Measurements from ENCODE around the gene NHLRC4.

Gene NHLRC4

GRCh38 chr16:551210-551609 is 15.6 kb upstream of the NHLRC4 start:
- H3K36me3 ChIP-seq (ENCODE audit: insufficient read depth, insufficient read length, low read length) = peaks cover 70% of the 10 kb centered on the region
- DNase-seq (ENCODE audit: low read depth, low spot score) = no peak
- TF ChIP-seq YY1 (IDR thresholded peaks at IDR 0.05; ENCODE audit: insufficient read depth, insufficient read length) (no peak), SUZ12 (IDR thresholded peaks at IDR 0.05; ENCODE audit: extremely low read depth, insufficient read depth, insufficient read length) (no peak), ZNF274 (IDR thresholded peaks at IDR 0.05; ENCODE audit: low read depth, low read length) (no peak)
- no peaks in the 10 kb centered on the region for H3K27me3 ChIP-seq (ENCODE audit: insufficient read depth, insufficient read length)
- no peaks in the 10 kb centered on the region for H3K9me3 ChIP-seq (ENCODE audit: insufficient read depth, low read length)
- no peak overlapping the region for H3K4me3 ChIP-seq (ENCODE audit: insufficient read length, low read depth)
- peaks cover 17% of the 10 kb centered on the region for H3K4me1 ChIP-seq (ENCODE audit: insufficient read depth, insufficient read length)
- no peak overlapping the region for H3K9ac ChIP-seq (ENCODE audit: insufficient read length, low read depth)

- no peaks in the 10 kb centered on the region for H3K9me3 ChIP-seq (ENCODE audit: insufficient read depth, low read length)
- H3K27me3 ChIP-seq (ENCODE audit: insufficient read depth, insufficient read length) = no peaks in the 10 kb centered on the region
- DNase-seq (ENCODE audit: low read depth, low spot score) = no peak
- peaks cover 10% of the 10 kb centered on the region for H3K4me1 ChIP-seq (ENCODE audit: insufficient read depth, insufficient read length)
- peaks cover 67% of the 10 kb centered on the region for H3K36me3 ChIP-seq (ENCODE audit: insufficient read depth, insufficient read length, low read length)
- H3K4me3 ChIP-seq (ENCODE audit: insufficient read length, low read depth) = no peak overlapping the region
- TF ChIP-seq SUZ12 (IDR thresholded peaks at IDR 0.05; ENCODE audit: extremely low read depth, insufficient read depth, insufficient read length) = no peak
- no peak for TF ChIP-seq YY1 (IDR thresholded peaks at IDR 0.05; ENCODE audit: insufficient read depth, insufficient read length)
- no peak for TF ChIP-seq ZNF274 (IDR thresholded peaks at IDR 0.05; ENCODE audit: low read depth, low read length)
- no peak overlapping the region for H3K9ac ChIP-seq (ENCODE audit: insufficient read length, low read depth)
Observed at GRCh38 chr16:552171-552570, 14.6 kb upstream of the NHLRC4 start.

GRCh38 chr16:553601-554296 is 13.1 kb upstream of the NHLRC4 start:
- peaks cover 9% of the 10 kb centered on the region for H3K4me1 ChIP-seq (ENCODE audit: insufficient read depth, insufficient read length)
- no peaks in the 10 kb centered on the region for H3K9me3 ChIP-seq (ENCODE audit: insufficient read depth, low read length)
- DNase-seq (ENCODE audit: low read depth, low spot score) = no peak
- H3K9ac ChIP-seq (ENCODE audit: insufficient read length, low read depth) = no peak overlapping the region
- no peak overlapping the region for H3K4me3 ChIP-seq (ENCODE audit: insufficient read length, low read depth)
- TF ChIP-seq SUZ12 (IDR thresholded peaks at IDR 0.05; ENCODE audit: extremely low read depth, insufficient read depth, insufficient read length) (no peak), YY1 (IDR thresholded peaks at IDR 0.05; ENCODE audit: insufficient read depth, insufficient read length) (no peak), ZNF274 (IDR thresholded peaks at IDR 0.05; ENCODE audit: low read depth, low read length) (no peak)
- peaks cover 51% of the 10 kb centered on the region for H3K36me3 ChIP-seq (ENCODE audit: insufficient read depth, insufficient read length, low read length)
- peaks cover 6% of the 10 kb centered on the region for H3K27me3 ChIP-seq (ENCODE audit: insufficient read depth, insufficient read length)

GRCh38 chr16:554297-554621 is 12.5 kb upstream of the NHLRC4 start:
- Histone ChIP-seq H3K9ac (ENCODE audit: insufficient read length, low read depth) (no peak overlapping the region), H3K9me3 (ENCODE audit: insufficient read depth, low read length) (no peaks in the 10 kb centered on the region), H3K4me1 (ENCODE audit: insufficient read depth, insufficient read length) (peaks cover 10% of the 10 kb centered on the region), H3K4me3 (ENCODE audit: insufficient read length, low read depth) (no peak overlapping the region), H3K27me3 (ENCODE audit: insufficient read depth, insufficient read length) (peaks cover 12% of the 10 kb centered on the region), H3K36me3 (ENCODE audit: insufficient read depth, insufficient read length, low read length) (peaks cover 47% of the 10 kb centered on the region)
- TF ChIP-seq YY1 (IDR thresholded peaks at IDR 0.05; ENCODE audit: insufficient read depth, insufficient read length) (no peak), SUZ12 (IDR thresholded peaks at IDR 0.05; ENCODE audit: extremely low read depth, insufficient read depth, insufficient read length) (no peak), ZNF274 (IDR thresholded peaks at IDR 0.05; ENCODE audit: low read depth, low read length) (no peak)
- no peak for DNase-seq (ENCODE audit: low read depth, low spot score)

GRCh38 chr16:554640-555365 is 12.0 kb upstream of the NHLRC4 start:
- peaks cover 15% of the 10 kb centered on the region for H3K4me1 ChIP-seq (ENCODE audit: insufficient read depth, insufficient read length)
- H3K9ac ChIP-seq (ENCODE audit: insufficient read length, low read depth) = no peak overlapping the region
- H3K9me3 ChIP-seq (ENCODE audit: insufficient read depth, low read length) = no peaks in the 10 kb centered on the region
- H3K36me3 ChIP-seq (ENCODE audit: insufficient read depth, insufficient read length, low read length) = peaks cover 42% of the 10 kb centered on the region
- TF ChIP-seq ZNF274 (IDR thresholded peaks at IDR 0.05; ENCODE audit: low read depth, low read length) = no peak
- TF ChIP-seq YY1 (IDR thresholded peaks at IDR 0.05; ENCODE audit: insufficient read depth, insufficient read length) = no peak
- DNase-seq (ENCODE audit: low read depth, low spot score) = no peak
- no peak overlapping the region for H3K4me3 ChIP-seq (ENCODE audit: insufficient read length, low read depth)
- peaks cover 17% of the 10 kb centered on the region for H3K27me3 ChIP-seq (ENCODE audit: insufficient read depth, insufficient read length)

- Histone ChIP-seq H3K27me3 (ENCODE audit: insufficient read depth, insufficient read length) (peaks cover 24% of the 10 kb centered on the region), H3K4me3 (ENCODE audit: insufficient read length, low read depth) (no peak overlapping the region), H3K9ac (ENCODE audit: insufficient read length, low read depth) (no peak overlapping the region), H3K9me3 (ENCODE audit: insufficient read depth, low read length) (no peaks in the 10 kb centered on the region), H3K4me1 (ENCODE audit: insufficient read depth, insufficient read length) (peaks cover 15% of the 10 kb centered on the region), H3K36me3 (ENCODE audit: insufficient read depth, insufficient read length, low read length) (peaks cover 39% of the 10 kb centered on the region)
- no peak for TF ChIP-seq YY1 (IDR thresholded peaks at IDR 0.05; ENCODE audit: insufficient read depth, insufficient read length)
- TF ChIP-seq ZNF274 (IDR thresholded peaks at IDR 0.05; ENCODE audit: low read depth, low read length) = no peak
- no peak for TF ChIP-seq SUZ12 (IDR thresholded peaks at IDR 0.05; ENCODE audit: extremely low read depth, insufficient read depth, insufficient read length)
- DNase-seq (ENCODE audit: low read depth, low spot score) = no peak
Observed at GRCh38 chr16:555528-556473, 11.0 kb upstream of the NHLRC4 start.
